ENCODE results near the gene SNX6. TPM values are rescaled to one million over a fixed set of nuclear protein-coding genes. Genes with fewer than 3 reads are reported as not detected.

SNX6 gene
- total and polyA plus RNA-seq, 2 donors (not counting 3 experiments of a cell fraction or from before 2014, with no cell fraction given): 95.1 to 120 TPM

DNA sequence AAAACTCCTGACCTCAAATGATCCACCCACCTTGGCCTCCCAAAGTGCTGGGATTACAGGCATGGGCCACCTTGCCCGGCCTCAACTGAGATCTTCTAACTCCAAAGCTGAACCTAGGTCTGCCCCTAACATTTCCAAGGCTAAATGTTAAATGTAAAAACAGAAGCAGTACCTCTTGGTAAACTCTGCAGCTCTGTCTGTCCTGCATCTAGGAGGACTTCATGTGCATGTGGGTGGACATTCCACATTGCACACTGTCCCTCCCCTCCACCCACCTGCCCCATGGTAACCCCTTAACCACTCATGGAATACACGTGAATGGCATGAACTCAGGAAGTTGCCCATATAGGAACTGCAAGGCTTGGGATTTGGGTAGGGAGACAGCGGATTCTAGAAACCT lies 33.1 kb downstream of the SNX6 start:
- Histone ChIP-seq H3K9me3 (replicated peaks; ENCODE audit: control insufficient read depth, insufficient read depth, low read length) (no peaks in the 10 kb centered on the region), H3K27me3 (ENCODE audit: control insufficient read depth in 2 of 2, insufficient read depth in 2 of 2, low read length in 2 of 2) (no peaks in the 10 kb centered on the region), H3K9ac (replicated peaks; ENCODE audit: extremely low read depth, insufficient read depth, low read length) (no peak overlapping the region), H3K4me3 (replicated peaks in 1 of 3; ENCODE audit: insufficient read depth in 1 of 3, low read depth in 1 of 3, low read length in 3 of 3) (no peak overlapping the region), H3K9me1 (replicated peaks; ENCODE audit: control insufficient read depth, extremely low read depth, insufficient read depth, low read length) (no peaks in the 10 kb centered on the region), H2AFZ (ENCODE audit: low read depth, low read length) (no peak overlapping the region), H3K79me2 (ENCODE audit: control insufficient read depth, insufficient read depth, low read length) (peaks cover 5% of the 10 kb centered on the region), H3K27ac (ENCODE audit: insufficient read depth, low read depth, low read length) (no peak overlapping the region), H3K4me2 (ENCODE audit: insufficient read depth, low read length) (no peak overlapping the region), H3K36me3 (ENCODE audit: control insufficient read depth in 2 of 2, extremely low read depth in 1 of 2, insufficient read depth in 2 of 2, low read length in 2 of 2) (peaks cover 30 to 37% of the 10 kb centered on the region in 2 experiments), H3K4me1 (ENCODE audit: control insufficient read depth, extremely low read depth, insufficient read depth, low read length) (no peaks in the 10 kb centered on the region), H4K20me1 (replicated peaks; ENCODE audit: control insufficient read depth, extremely low read depth, insufficient read depth, low read length) (no peaks in the 10 kb centered on the region)
- POLR2A ChIA-PET: no interaction called here
- dilution Hi-C loops (cut with MboI; ENCODE audit: extremely low pct_ligation_motif_present, low sequenced_read_pairs) (no loop called here), intact Hi-C loops (cut with micrococcal nuclease) (no loop called here)
- TF ChIP-seq GATA2 (IDR thresholded peaks at IDR 0.05; ENCODE audit: insufficient read depth, insufficient read length, low read depth, low read length): no peak
- TF ChIP-seq, protein P1, sequence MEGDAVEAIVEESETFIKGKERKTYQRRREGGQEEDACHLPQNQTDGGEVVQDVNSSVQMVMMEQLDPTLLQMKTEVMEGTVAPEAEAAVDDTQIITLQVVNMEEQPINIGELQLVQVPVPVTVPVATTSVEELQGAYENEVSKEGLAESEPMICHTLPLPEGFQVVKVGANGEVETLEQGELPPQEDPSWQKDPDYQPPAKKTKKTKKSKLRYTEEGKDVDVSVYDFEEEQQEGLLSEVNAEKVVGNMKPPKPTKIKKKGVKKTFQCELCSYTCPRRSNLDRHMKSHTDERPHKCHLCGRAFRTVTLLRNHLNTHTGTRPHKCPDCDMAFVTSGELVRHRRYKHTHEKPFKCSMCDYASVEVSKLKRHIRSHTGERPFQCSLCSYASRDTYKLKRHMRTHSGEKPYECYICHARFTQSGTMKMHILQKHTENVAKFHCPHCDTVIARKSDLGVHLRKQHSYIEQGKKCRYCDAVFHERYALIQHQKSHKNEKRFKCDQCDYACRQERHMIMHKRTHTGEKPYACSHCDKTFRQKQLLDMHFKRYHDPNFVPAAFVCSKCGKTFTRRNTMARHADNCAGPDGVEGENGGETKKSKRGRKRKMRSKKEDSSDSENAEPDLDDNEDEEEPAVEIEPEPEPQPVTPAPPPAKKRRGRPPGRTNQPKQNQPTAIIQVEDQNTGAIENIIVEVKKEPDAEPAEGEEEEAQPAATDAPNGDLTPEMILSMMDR (IDR thresholded peaks at IDR 0.05; ENCODE audit: extremely low read depth in 1 of 2, insufficient read depth in 1 of 2, low read depth in 1 of 2, low read length in 2 of 2): no peak
- TF ChIP-seq JUN (IDR thresholded peaks at IDR 0.05; ENCODE audit: borderline replicate concordance, insufficient read depth, insufficient read length, low read depth): no peak
- no peak for TF ChIP-seq POLR2A (IDR thresholded peaks at IDR 0.05; ENCODE audit: low read depth, low read length)
- TF ChIP-seq MYC (IDR thresholded peaks at IDR 0.05; ENCODE audit: low read depth, low read length): no peak
- TF ChIP-seq EZH2 (IDR thresholded peaks at IDR 0.05; ENCODE audit: borderline replicate concordance, low read depth, low read length, severe bottlenecking): no peak
- TF ChIP-seq, protein P2, sequence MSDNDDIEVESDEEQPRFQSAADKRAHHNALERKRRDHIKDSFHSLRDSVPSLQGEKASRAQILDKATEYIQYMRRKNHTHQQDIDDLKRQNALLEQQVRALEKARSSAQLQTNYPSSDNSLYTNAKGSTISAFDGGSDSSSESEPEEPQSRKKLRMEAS (IDR thresholded peaks at IDR 0.05; ENCODE audit: insufficient read depth, insufficient read length): no peak
- CTCF ChIA-PET: no interaction called here
- BruUV-seq (replicated peaks): no TSS peak
- FAIRE-seq (no peak), DNase-seq (ENCODE audit: low read depth, low spot score) (no peak)

All from endothelial cell of umbilical vein (primary cell).